BE2C (cell line): Measurements from ENCODE around the gene FOXO6.

Experiments used
- DNase-seq: peaks from one replicate; pipeline ENCODE4 v3.0.0-alpha.2; 2020
- H3K27me3 ChIP-seq: fragments of 250-450 bp; sonication (Bioruptor Pico); 2 replicates; pipeline ENCODE4 v1.5.1; 2020; ENCODE audit warnings: mild to moderate bottlenecking
- H3K36me3 ChIP-seq: fragments of 250-450 bp; sonication (Bioruptor Pico); 2 replicates; pipeline ENCODE4 v1.5.1; 2020; ENCODE audit warnings: mild to moderate bottlenecking
- H3K4me1 ChIP-seq: fragments of 250-450 bp; sonication (Bioruptor Pico); 2 replicates; pipeline ENCODE4 v1.5.1; 2020
- H3K4me3 ChIP-seq: 2 replicates; pipeline ENCODE4 v1.5.1; 2011; ENCODE audit warnings: low read depth, low read length
- H3K9me3 ChIP-seq: fragments of 250-450 bp; sonication (Bioruptor Pico); 2 replicates; pipeline ENCODE4 v1.5.1; 2020
- TF ChIP-seq, protein P1 (sequence below): IDR thresholded peaks from 2 replicates; pipeline ENCODE4 v1.5.1; 2012; ENCODE audit warnings: mild to moderate bottlenecking, low read depth, low read length

FOXO6 gene

DNA sequence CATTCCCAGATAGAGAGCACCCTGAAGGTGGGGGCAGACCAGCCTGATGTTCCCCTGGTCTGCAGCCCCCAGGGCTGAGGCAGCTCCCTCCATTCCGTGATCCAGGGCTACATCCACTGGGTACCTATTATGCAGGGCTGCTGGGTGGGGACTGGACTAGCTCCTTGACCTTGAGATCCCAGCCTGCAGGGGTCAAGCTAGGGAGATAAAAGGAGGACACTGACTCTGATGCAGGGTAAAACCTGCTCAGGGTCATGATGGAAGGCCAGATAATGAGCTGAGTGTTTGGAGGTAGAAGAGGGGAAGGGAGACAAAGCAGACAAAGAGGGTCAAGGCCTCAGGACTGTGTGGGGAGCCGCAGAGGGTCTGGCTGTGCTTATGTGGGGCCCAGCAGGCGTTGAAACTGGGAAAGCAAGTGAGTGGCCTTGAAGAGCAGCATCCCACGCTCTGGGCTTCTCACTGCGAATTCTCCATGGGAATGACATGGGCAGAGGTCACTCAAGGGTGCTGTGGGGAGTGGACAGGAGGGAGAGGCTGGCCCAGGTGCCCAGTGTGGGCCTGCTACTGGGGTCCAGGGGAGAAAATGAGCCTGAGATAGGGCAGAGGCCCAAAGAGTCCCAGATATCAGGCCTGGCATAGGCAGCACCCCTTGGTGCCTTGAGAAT is 9.7 kb downstream of the FOXO6 start:
- TF ChIP-seq, protein P1, sequence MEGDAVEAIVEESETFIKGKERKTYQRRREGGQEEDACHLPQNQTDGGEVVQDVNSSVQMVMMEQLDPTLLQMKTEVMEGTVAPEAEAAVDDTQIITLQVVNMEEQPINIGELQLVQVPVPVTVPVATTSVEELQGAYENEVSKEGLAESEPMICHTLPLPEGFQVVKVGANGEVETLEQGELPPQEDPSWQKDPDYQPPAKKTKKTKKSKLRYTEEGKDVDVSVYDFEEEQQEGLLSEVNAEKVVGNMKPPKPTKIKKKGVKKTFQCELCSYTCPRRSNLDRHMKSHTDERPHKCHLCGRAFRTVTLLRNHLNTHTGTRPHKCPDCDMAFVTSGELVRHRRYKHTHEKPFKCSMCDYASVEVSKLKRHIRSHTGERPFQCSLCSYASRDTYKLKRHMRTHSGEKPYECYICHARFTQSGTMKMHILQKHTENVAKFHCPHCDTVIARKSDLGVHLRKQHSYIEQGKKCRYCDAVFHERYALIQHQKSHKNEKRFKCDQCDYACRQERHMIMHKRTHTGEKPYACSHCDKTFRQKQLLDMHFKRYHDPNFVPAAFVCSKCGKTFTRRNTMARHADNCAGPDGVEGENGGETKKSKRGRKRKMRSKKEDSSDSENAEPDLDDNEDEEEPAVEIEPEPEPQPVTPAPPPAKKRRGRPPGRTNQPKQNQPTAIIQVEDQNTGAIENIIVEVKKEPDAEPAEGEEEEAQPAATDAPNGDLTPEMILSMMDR, result no peak
- Histone ChIP-seq H3K27me3 (no peaks in the 10 kb centered on the region), H3K4me3 (no peak overlapping the region), H3K4me1 (peaks cover 35% of the 10 kb centered on the region), H3K36me3 (no peaks in the 10 kb centered on the region), H3K9me3 (no peaks in the 10 kb centered on the region)
- DNase-seq, result no peak

DNA sequence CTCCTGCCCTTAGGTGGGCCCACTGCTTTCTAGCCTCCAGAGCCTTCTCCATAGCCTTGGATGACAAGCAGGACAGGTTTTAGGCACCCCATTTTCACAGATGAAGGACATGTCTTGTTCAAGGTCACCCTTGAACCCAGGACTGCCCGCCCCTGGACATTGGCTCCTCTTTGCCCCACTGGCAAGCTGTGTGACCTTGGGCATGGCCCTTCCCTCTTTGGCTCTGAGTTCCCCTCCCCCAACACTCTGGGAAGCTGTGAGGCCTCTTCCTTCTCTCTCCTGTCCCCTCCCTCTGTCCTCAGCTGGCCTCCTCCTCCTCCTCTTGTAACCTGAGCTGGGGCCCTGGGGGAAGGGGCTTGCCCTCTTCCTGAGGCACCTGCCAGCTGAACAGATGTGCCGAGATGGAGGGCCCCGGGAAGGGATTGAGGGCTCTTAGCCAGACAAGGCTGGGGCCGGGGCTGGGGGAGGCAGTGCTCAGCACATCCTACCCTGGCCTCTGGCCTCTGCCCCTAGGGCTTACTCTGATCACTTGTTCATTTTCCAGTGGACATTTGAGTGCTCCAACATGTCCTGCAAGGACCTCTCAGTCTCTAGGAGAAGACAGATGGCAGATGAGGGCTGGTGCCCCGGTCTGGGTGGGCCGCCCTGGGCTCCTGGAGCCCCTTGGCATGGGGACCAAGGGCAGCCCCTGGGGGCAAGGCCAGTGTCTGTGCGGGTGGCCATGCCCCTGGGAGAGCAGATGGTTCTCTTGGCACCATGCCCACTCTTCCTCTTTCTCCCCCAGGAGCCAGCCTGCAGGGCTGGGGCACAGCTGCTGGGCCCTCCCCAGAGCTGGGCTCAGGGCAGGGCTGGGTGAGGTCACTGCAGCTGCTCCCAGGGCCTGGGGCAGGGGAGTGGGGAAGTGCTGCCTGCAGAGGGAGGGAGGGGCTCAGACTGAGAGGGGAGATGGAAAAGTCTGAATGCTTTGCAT is 10.7 kb downstream of the FOXO6 start:
- TF ChIP-seq, protein P1, result no peak
- peak; percentile 83 for DNase-seq
- H3K4me3 ChIP-seq, result no peak overlapping the region

DNA sequence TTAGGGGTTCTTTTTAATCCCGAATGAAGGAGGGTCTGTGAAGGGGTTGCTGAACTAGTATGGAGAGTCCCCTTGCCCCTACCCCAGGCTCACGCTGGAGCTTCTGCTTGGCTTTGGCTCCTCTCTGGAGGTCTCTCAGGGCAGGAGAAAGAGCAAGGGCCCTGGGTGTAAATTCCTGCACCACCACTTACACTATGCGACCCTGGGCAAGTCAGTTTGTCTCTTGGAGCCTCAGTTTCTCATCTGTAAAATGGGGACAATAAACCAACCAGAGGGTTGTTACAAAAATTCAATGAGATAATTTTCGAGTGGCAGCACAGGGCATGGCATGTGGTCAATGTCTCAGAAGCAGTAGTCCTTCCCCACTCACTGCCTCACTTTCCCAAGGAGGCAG is 11.4 kb downstream of the FOXO6 start:
- peaks cover 29% of the 10 kb centered on the region for H3K4me1 ChIP-seq
- no peaks in the 10 kb centered on the region for H3K27me3 ChIP-seq
- DNase-seq, result no peak
- no peak overlapping the region for H3K4me3 ChIP-seq
- H3K36me3 ChIP-seq, result no peaks in the 10 kb centered on the region
- no peaks in the 10 kb centered on the region for H3K9me3 ChIP-seq
- TF ChIP-seq, protein P1, result no peak

More for the DNA sequence above, 10.7 kb downstream of the FOXO6 start:
- H3K9me3 ChIP-seq, result no peaks in the 10 kb centered on the region
- peaks cover 32% of the 10 kb centered on the region for H3K4me1 ChIP-seq
- H3K27me3 ChIP-seq, result no peaks in the 10 kb centered on the region
- no peaks in the 10 kb centered on the region for H3K36me3 ChIP-seq

DNA sequence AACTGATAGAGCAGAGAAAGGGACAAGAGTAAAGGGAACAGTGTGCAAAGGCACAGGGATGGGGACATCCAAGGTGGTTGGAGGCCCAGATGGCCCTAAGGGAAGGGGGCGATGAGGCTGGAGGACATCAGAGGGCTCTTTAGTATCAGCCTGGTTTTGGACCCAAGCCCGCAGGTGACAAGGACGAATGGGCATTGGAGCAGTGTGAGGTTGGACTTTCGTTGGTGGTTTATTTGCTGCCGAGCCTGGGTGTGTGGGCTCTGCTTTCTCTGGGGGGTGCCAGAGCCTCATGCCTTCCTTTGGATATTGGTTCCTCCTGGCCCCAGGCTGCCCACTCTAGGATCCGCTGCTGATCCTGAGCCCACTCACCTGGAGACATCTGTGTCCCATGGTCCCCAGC is 12.1 kb downstream of the FOXO6 start:
- H3K36me3 ChIP-seq, result no peaks in the 10 kb centered on the region
- H3K9me3 ChIP-seq, result no peaks in the 10 kb centered on the region
- no peak for DNase-seq
- TF ChIP-seq, protein P1, result no peak
- H3K4me1 ChIP-seq, result peaks cover 29% of the 10 kb centered on the region
- no peaks in the 10 kb centered on the region for H3K27me3 ChIP-seq
- no peak overlapping the region for H3K4me3 ChIP-seq

DNA sequence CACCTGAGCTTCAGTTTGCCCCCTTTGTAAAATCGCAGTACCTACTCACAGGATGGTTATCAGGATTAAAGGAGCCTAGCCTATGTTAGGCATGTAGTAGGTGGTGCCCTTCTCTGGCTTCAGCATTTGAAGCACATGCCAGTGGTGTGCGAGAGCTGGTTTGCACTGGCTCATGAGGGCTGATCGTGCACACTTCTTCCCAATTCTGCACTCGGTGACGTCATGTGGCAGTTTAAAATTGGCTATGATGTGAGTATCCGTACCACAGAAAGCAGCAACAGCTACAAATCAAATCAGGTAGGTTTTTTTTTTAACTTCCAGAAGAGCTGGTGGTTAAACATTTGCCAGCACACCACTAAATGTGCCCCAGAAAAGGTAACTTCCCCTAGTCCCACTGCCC is 13.5 kb downstream of the FOXO6 start:
- TF ChIP-seq, protein P1, result no peak
- no peaks in the 10 kb centered on the region for H3K36me3 ChIP-seq
- no peaks in the 10 kb centered on the region for H3K9me3 ChIP-seq
- no peaks in the 10 kb centered on the region for H3K27me3 ChIP-seq
- no peak for DNase-seq
- H3K4me1 ChIP-seq, result peaks cover 25% of the 10 kb centered on the region
- H3K4me3 ChIP-seq, result no peak overlapping the region
